ENCODE data around the gene FAM50A.
A peak's percentile ranks its signal among the peaks of the same experiment; 100 is the strongest.
"Not testable (repeated sequence)": the region's sequence is repeated elsewhere in the genome, so short reads cannot be mapped to it uniquely, and the experiment has no call there.

FAM50A gene, protein sequence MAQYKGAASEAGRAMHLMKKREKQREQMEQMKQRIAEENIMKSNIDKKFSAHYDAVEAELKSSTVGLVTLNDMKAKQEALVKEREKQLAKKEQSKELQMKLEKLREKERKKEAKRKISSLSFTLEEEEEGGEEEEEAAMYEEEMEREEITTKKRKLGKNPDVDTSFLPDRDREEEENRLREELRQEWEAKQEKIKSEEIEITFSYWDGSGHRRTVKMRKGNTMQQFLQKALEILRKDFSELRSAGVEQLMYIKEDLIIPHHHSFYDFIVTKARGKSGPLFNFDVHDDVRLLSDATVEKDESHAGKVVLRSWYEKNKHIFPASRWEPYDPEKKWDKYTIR

DNA sequence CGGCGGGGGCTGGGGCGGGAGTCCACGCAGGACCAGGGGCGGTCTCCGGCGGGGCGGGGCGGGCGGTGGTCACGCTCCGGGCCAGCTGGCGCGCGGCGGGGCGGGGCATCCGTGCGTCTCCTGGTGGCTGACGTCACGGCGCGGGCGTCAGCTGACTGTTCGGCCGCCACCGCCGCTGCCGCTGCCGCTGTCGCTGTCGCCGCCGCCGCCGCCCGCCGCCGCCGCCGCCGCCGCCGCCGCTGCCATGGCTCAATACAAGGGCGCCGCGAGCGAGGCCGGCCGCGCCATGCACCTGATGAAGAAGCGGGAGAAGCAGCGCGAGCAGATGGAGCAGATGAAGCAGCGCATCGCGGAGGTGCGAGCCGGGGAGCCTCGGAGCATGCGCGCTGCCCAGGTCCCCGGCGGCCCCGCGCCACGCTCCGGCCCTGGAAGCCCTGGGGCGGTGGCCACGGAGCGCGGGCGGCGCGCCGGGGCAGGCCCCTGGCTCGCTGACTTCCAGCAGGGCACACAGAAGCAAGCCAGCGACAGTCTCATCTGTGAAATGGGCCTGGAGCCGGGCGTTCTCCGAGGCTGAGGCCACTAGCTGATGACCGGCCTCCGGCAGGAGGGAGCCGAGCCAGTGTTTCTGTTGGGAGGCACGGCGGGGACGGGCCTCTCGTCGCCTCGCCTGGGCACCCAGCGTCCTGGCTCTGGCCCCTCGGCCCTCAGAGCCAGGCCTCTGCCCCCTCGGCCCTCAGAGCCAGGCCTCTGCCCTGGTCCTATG lies at the start of gene FAM50A:
Gene FAM50A, plus strand, starts transcription at position 150 of the 763 bp plus-strand sequence. Its CDS starts 95 bp downstream, at position 245.
- DNase-seq, result peak; percentile 81

DNA sequence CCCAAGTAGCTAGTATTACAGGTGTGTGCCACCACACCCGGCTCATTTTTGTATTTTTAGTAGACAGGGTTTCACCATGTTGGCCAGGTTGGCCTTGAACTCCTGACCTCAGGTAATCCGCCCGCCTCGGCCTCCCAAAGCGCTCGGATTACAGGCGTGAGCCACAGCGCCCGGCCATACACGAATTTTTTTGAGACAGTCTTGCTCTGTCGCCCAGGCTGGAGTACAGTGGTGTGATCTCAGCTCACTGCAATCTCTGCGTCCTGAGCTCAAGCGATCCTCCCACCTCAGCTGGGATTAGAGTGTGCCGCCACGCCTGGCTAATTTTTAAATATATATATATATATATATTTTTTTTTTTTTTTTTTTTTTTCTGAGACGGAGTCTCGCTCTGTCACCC lies 47.6 kb upstream of the FAM50A start:
- DNase-seq, result not testable (repeated sequence)

DNA sequence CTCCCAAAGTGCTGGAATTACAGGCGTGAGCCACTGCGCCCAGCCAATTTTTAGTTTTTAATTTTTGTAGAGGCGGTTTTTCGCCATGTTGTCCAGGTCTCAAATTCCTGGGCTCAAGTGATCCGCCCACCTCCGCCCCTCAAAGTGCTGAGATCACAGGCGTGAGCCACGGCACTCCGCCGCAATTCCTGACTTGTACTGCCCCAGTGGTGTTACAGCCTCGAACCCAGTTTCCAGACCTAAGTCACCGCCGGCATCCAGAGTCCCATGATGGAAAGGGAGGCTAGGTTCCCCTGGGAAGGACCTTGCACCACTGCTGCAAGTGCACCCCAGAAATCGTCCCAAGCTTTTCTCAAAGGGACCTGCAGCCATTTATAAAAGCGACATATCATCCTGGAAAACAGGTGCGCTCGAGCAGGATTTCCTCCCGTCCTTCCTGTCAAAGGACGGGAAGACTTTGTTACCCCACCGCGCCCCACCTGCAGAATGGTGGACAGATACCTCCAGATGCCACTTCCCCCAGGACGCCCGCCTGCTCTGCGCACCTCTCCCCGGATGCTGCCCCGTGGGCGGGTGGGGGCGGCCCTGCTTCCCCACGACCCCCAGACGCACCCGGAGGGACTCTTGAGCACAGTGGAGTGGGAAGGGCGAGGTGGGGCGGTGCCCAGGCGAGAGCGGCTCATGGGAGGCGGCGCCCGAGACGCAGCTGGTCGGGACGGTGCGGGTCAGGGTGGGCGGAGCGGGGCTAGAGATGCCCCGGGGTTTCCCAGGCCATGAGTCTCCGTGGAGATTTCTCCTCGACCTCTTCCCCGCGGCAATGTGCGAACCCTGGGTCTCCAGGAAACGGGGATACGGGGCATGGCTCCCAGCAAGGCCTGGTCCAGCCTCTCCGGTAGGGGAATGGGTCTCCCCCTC lies 46.7 kb upstream of the FAM50A start:
- peak; percentile 83 for DNase-seq

DNA sequence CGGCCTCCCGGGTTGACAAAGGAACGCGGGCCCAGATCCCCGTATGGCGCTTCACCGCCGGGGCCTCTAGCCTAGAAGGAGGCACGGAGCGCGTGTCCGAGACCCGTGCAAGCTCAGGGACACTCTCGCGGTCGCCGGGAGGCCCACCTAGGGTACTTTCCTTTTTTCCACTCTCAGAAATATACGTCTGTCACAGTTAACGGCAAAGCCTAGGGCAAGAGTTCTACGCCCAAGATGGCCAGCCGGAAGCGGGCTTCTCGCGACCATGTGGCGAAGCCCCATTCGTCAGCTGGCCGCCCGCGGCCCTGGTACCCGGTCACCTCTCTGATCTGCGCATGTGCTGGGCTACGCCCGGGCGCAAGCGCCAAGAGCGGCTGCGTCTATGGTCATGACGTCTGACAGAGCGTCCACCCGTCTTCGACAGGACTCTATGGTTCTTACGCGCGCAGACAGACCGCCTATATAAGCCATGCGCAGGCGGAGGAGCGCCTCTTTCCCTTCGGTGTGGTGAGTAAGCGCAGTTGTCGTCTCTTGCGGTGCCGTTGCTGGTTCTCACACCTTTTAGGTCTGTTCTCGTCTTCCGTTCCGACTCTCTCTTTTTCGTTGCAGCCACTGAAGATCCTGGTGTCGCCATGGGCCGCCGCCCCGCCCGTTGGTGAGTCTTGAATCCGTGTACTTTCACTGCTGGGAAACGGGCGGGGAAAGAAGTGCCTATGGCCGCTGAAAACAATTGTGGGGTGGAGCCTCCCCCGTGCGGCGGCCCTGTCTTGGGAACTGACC lies 45.9 kb upstream of the FAM50A start, which contains the start of gene RPL10:
Gene RPL10, plus strand, starts transcription at position 490 of the 780 bp plus-strand sequence. Its CDS starts 143 bp downstream, at position 633.
- peak; percentile 95 for DNase-seq

DNA sequence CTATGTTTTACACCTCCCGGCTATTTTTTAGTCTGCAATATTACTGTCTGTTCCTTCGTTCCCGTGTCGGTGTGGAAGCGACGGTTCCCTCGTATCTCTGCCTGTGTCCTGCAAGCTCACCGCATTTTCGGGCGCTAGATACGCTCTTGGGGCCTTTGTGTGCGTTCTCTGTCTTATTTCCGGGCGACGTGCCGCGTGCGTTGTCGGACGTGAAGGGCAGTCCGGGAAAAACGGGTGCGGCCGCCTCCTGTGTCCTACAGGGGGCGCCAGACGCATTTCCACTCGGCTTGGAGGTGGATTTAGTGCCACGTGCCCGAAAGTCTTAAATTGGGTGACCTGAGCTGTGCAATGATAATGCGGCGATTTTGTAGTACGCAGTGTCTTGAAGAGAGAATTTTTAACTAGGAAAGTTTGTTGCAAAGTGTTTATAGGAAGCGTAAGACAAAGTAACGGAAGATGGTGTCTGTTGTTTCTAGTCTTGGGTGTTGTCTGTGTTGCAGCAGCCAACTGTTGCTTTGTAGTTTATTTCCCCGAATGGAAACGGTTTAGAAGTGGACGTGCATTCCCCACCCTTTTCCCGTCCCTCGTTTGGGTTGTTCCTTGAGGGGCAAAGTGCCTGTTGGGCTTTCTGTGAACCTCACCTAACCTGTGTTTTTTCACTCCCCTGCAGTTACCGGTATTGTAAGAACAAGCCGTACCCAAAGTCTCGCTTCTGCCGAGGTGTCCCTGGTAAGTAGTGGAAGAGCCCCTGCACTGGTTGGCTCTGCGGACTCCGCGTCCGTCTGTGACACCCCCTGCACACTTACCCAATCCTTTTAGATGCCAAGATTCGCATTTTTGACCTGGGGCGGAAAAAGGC lies 45.0 kb upstream of the FAM50A start:
- peak; percentile 87 for DNase-seq

DNA sequence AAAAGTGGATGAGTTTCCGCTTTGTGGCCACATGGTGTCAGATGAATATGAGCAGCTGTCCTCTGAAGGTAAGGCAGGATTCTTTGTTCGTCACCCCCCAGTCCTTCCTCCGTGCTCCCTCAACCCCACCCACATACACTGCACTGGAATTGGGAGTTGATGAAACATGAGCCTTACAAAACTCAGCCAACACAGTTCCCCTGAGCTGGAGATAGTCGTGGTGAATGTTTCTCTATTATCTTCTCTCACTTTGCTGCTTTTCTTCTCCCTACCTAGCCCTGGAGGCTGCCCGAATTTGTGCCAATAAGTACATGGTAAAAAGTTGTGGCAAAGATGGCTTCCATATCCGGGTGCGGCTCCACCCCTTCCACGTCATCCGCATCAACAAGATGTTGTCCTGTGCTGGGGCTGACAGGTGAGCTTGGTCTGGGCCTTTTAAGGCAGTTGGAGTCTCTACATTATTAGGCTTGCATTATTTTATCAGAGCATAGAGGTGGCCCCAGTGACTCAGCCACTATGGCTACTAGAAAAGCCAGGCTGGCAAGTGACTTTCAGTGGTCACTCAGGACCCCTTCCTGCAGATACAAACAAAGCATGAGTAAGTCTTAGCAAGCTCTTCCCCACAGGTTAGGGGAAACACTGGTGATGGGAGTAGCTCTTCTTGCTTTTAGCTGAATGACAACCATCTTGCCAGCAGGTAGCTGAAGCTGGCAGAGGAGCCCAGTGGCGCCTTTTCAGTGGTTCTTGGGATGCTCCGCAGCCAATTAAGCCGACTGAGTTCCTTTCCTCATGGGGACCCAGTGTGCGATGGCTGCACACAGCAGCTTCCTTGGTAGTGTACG lies 44.2 kb upstream of the FAM50A start:
- DNase-seq, result peak; percentile 32

DNA sequence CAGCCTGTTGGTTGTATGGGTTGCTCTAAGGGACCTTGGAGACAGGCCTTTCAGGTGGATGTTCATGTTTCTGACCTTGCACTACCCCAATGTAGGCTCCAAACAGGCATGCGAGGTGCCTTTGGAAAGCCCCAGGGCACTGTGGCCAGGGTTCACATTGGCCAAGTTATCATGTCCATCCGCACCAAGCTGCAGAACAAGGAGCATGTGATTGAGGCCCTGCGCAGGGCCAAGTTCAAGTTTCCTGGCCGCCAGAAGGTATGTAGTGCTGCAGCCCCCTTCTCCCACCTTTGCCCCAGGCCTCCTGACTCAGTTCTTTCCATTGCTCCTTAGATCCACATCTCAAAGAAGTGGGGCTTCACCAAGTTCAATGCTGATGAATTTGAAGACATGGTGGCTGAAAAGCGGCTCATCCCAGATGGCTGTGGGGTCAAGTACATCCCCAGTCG lies 43.5 kb upstream of the FAM50A start:
- DNase-seq, result peak; percentile 11

DNA sequence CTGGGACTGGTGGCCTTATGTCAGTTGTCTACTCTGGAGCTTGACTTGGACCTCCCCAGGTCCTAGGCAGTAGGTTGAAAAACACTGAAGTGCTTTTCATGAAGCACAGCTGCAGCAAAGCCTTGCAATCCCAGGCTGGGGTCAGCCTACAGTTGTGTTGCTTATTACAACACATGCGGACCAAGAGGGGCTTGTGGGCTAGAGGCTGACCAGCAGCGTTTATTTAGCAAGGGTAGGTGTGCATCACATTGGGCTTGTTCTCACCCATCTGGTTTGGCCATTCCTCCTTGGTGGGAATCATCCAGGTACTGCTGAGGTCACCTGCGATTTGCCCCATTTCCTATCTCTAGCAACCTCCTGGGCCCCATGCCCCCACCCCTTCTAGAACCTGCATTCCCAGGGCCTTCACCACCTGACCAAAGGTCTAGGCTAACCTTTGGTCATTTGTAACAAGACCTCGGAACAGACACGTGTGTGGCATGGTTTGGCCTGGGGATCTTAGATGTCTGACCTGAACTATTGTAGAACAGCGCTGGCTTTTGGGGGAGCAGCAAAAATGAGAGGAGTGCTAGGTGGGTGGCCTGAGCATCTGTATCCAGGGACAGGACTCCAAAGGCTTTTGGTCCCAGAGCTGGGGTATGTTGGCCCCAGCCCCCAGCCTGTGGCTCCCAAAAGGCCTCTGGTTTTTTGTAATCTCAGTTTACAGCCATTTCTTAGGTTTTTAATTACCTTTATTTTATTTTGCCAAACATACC lies 42.7 kb upstream of the FAM50A start:
- no peak for DNase-seq

DNA sequence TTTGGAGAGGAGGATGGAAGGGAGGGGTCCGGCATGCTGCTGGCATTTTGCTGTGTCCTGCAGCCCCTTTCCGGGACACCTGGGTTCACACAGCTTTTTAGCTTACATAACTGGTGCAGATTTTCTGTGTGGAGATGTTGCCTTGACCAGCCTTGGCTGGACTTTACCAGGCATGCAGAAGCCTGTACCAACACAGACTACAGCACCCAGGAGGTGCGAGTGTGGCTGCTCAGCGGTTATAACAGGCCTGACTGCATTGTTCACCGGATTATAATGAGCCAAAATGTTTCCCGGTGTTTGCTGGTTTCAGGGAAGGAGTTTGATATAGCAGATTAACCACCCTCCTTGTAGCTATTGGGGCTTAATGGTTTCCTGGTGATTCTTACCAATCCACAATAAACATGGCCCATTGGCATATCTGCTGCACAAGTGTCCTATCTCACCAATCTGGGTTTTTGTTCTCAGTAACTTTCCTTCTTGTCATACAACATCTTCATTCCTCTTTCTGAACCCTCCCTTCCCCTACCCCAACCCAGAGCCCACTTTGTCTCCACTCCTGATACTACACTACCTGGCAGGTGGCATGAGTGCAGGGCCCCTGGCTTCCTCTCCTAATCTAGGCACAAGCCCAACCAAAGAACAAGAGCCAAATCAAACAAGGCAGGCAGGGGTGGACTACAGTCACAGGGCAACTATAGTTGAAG lies 41.9 kb upstream of the FAM50A start:
- no peak for DNase-seq

DNA sequence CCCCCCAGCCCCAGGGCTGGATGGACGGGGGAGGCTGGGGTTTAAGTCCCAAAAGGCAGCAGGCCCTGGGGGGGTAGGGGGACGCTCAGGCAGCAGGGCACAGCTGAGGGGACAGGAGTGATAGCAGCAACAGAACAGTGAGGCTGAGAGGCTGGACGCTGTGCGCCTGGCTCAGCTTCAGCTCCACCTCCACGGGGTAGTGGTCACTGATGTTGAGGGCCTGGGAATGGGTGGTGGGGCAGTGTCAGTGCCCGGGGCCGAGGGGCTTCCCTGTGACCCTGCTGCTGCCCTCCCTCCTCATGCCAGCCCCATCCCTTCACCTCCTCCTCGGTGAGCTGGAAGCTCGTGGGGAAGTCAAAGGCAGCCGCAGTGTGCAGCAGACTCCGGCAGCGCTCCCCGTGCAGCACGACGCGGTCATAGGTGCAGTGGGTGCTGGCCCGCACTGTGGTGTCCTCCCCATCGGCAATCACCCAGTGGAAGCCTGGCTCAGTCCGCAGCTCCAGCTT lies 41.3 kb upstream of the FAM50A start:
- no peak for DNase-seq

DNA sequence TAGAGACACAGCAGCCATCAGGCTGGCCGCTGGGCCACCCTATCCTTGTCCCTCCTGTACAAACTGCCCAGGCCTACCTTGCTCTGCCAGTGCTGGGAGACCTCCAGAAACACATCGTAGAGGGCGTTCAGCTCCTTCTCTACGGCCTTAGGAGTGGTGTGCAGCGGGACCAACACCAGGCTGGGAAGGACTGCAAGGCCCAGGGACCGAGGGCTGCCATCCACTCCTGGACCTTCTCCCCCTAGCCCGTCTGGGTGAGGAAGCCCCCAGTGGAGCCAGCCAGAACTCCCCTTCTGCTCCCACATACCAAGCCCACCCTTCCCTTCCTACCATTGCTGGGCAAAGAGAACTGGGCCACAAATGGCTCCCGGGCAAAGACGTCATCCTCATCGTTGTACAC lies 40.7 kb upstream of the FAM50A start:
- DNase-seq, result no peak

DNA sequence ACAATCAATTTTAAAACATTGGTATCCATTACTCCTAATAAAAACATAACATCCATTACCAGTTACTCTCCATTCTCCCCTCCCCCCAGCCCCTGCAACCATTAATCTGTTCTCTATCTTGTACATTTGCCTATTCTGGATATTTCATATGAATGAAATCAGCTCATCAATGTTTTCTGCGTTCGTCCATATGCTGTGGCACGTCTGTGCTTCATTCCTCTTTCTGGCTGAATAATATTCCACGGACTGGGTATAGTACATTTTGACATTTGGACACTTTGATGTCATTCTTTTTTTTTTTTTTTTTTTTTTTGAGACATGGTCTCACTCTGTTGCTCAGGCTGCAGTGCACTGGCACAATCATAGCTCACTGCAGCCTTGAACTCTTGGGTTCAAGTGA lies 40.1 kb upstream of the FAM50A start:
- DNase-seq, result no peak

DNA sequence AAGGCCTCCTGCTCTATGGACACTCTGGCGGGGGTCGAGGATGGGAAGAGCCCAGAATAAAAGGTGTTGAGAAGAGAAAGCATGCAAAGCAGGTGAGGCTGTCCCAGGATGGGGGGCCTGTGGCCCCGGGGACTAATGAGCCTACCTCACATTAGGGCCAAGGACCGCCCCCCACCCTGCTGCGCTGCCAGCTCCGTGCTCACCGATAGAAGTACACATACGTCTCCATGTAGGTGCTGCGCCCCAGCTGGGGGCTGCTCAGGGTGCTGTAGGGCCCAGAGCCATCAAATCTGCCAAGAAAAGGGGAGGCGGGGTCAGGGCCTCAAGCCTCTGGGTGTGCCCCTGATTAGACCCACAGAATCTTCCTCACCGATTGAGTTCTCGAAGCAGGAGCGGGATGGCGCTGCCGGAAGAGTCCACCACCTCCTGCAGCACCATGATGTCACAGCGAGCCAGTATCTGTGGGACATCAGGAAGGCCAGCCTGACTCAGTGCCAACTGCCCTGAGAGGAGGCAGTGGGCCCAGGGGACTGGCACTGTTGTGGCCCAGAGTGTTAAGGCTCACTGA lies 39.2 kb upstream of the FAM50A start:
- DNase-seq, result no peak

DNA sequence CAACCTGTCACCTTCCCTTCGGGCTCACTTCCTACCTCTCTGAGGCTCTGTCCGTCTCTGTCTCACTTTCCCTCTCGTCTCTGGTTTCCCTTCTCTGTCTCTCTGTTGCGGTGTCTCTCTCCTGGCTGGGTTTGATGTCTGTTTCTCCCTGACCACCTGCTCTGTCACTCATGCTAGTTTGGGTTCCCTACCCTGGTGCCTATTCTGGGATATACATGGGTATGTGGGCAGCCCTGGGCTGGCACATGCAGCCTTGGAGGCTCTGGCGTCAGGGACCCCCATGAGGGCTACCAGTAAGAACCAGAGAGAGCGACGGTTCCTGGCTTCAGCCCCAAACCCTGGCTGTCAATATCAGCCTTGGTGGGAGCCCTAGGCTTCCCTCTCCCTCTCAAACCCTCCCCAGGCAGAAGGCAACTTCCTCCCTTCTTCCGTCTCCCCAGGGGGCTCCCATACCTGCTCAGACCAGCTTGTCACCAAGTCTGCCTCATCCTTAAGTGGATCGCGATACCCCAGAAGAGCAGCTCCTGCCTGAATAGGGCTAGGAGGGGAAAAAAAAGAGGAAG lies 35.2 kb upstream of the FAM50A start:
- DNase-seq, result no peak

DNA sequence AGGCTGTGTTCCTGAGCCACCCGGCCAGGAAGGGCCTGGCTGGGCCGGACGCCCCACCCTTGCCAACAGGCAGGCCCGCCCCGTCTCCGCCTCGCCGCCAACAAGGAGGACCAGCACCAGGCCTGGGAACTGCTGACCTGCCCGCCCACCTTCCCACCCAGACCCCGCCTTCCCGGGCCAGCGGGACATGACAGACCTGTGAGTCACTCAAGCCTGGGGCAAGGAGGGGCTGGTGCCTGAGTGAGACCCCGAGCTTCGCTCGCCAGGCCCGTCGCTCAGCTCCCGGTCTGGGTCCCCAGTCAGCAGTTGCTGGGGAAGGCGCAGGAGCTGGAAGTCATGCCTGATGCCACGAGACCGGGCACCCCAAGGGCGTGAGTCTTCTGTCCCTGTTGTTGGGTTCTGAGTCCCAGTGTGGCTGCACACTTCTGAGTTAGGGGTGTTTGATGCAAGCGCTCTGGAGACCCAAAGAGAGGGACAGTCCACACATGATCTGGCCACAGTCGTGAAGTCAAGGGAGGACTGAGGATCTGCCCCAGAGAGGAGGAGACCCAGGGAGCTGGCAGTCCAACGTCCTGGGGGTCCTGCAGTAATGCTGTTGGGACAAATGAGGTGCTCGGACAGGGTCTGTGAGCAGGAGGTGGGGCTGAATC lies 34.6 kb upstream of the FAM50A start, which contains the start of gene DNASE1L1:
Gene DNASE1L1, minus strand, starts transcription at position 33 of the 650 bp plus-strand sequence. CDS start 3,686 bp downstream, outside the sequence.
- DNase-seq, result peak; percentile 79

DNA sequence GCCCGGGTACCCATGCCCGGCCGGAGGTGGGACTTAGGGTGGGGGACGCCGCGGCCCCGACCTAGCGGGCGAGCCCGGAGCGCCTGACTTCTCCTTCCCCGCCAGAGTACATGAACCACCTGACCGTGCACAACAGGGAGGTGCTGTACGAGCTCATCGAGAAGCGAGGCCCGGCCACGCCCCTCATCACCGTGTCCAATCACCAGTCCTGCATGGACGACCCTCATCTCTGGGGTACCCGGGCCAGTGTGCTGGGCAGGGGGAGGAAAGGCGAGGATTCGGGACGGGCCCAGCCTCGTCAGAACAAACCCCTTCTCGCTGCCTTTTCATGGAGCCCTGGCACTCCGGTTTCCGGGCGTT lies 32.0 kb upstream of the FAM50A start:
- DNase-seq, result peak; percentile 60

DNA sequence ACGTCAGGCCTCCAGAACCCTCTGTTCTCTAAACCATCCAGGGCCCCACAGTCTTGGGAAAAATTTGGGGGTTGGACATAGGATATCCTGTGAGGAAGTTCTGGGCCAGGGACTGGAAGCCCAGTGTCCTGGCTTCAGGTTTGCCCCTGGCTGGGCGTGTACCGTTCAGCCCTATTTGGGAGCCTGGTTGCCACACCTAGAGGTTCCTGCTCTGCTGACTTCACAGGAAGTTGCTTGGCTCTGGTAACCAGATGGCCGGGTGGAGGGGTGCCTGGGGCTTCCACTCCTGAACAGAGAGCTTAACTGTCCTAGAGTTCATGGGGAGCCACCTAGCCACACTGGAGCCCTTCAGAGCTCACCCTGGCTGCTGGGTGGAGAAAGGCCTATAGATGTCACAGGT lies 31.5 kb upstream of the FAM50A start:
- peak; percentile 9 for DNase-seq

Data from right forelimb (tissue), 1 donor.